Upper lobe of left lung (tissue), 4 donors: ENCODE results near the gene CHAF1B.

ENCODE experiments used
- CTCF ChIP-seq, 6 experiments: fragments of 450-650 bp in 4 of 6; fragments of 200-600 bp in 2 of 6; sonication (generic) in 2 of 6; IDR thresholded peaks; one replicate each; pipeline ENCODE4 v1.5.1; 2016 to 2019; ENCODE audit warnings: antibody characterized with exemption in 6 of 6
- POLR2A ChIP-seq, 4 donors: fragments of 450-650 bp; IDR thresholded peaks; one replicate each; pipeline ENCODE4 v1.5.1; 2016 to 2017; ENCODE audit warnings: antibody characterized with exemption in 4 of 4, mild to moderate bottlenecking in 2 of 4

- TF ChIP-seq POLR2A (IDR thresholded peaks at IDR 0.05): no peak
- TF ChIP-seq CTCF (IDR thresholded peaks at IDR 0.05): no peak
These were observed 78.8 kb downstream of the CHAF1B start for GRCh38 chr21:36463991-36464390.
